GM23338 (cell line): ENCODE data around the gene IRAK1. TPM values are rescaled to one million over a fixed set of nuclear protein-coding genes. Genes with fewer than 3 reads are reported as not detected.

ENCODE experiments used
- ATAC-seq: fragments of 200-7000 bp; cut with Tn5 transposase; 3 replicates; pipeline ENCODE4 v1.9.1; 2020
- DNase-seq: peaks from one replicate; pipeline ENCODE4 v3.0.0-alpha.2; 2015; ENCODE audit warnings: low spot score
- H2AFZ ChIP-seq: fragments of 200-600 bp; sonication (generic); 2 replicates; pipeline ENCODE4 v1.8.0; 2016; ENCODE audit warnings: antibody characterized with exemption, mild to moderate bottlenecking, moderate library complexity
- H3F3A ChIP-seq: fragments of 200-600 bp; sonication (generic); replicated peaks from 2 replicates; pipeline ENCODE4 v1.8.0; 2017; ENCODE audit warnings: antibody characterized with exemption, mixed run types, low read depth
- H3K27ac ChIP-seq: fragments of 200-600 bp; sonication (generic); 2 replicates; pipeline ENCODE4 v1.6.1; 2016; ENCODE audit warnings: low read depth
- H3K27me3 ChIP-seq: fragments of 200-600 bp; sonication (generic); 2 replicates; pipeline ENCODE4 v1.8.0; 2016; ENCODE audit warnings: mild to moderate bottlenecking, mixed run types, moderate library complexity; ENCODE audit not compliant: insufficient read depth
- H3K36me3 ChIP-seq: fragments of 200-600 bp; sonication (generic); 2 replicates; pipeline ENCODE4 v1.8.0; 2016; ENCODE audit warnings: mild to moderate bottlenecking; ENCODE audit not compliant: insufficient read depth
- H3K4me1 ChIP-seq: fragments of 200-600 bp; sonication (generic); 2 replicates; pipeline ENCODE4 v1.8.0; 2016; ENCODE audit warnings: mild to moderate bottlenecking, moderate library complexity; ENCODE audit not compliant: insufficient read depth
- H3K4me2 ChIP-seq: fragments of 200-600 bp; sonication (generic); 2 replicates; pipeline ENCODE4 v1.7.1; 2017; ENCODE audit warnings: mixed run types
- H3K4me3 ChIP-seq: fragments of 200-600 bp; sonication (generic); 2 replicates; pipeline ENCODE4 v1.6.1; 2016; ENCODE audit warnings: mixed run types
- H3K79me2 ChIP-seq: fragments of 200-600 bp; sonication (generic); replicated peaks from 2 replicates; pipeline ENCODE4 v1.8.0; 2017; ENCODE audit warnings: mild to moderate bottlenecking; ENCODE audit not compliant: insufficient read depth
- H3K9me2 ChIP-seq: fragments of 200-600 bp; sonication (generic); 2 replicates; pipeline ENCODE4 v1.8.0; 2017; ENCODE audit not compliant: insufficient read depth
- H4K20me1 ChIP-seq: fragments of 200-600 bp; sonication (generic); replicated peaks from 2 replicates; pipeline ENCODE4 v1.8.0; 2017; ENCODE audit warnings: mild to moderate bottlenecking; ENCODE audit not compliant: insufficient read depth
- H3K27ac Mint-ChIP-seq: 2 replicates; pipeline ENCODE4 v1.8.0; 2020; ENCODE audit warnings: inconsistent platforms, mild to moderate bottlenecking, moderate library complexity, mixed read lengths
- H3K27me3 Mint-ChIP-seq: 3 replicates; pipeline ENCODE4 v1.8.0; 2022; ENCODE audit warnings: low read depth, mild to moderate bottlenecking, moderate library complexity, mixed read lengths, inconsistent platforms; ENCODE audit not compliant: insufficient read depth, poor library complexity
- H3K36me3 Mint-ChIP-seq: 3 replicates; pipeline ENCODE4 v1.8.0; 2021; ENCODE audit warnings: low read depth, mild to moderate bottlenecking, inconsistent platforms, moderate library complexity, mixed read lengths
- H3K4me1 Mint-ChIP-seq: 3 replicates; pipeline ENCODE4 v1.8.0; 2020; ENCODE audit warnings: mild to moderate bottlenecking, inconsistent platforms, mixed read lengths
- H3K4me3 Mint-ChIP-seq: 3 replicates; pipeline ENCODE4 v1.8.0; 2021; ENCODE audit warnings: moderate library complexity, mild to moderate bottlenecking, inconsistent platforms, mixed read lengths
- H3K9me3 Mint-ChIP-seq: 3 replicates; pipeline ENCODE4 v1.8.0; 2020; ENCODE audit warnings: moderate library complexity, mild to moderate bottlenecking, inconsistent platforms, mixed read lengths
- CREB1 ChIP-seq: fragments of 250-450 bp; sonication (Bioruptor Pico); IDR thresholded peaks from 2 replicates; pipeline ENCODE4 v1.5.0; 2020; ENCODE audit warnings: low read depth, mild to moderate bottlenecking, moderate library complexity
- EZH2 ChIP-seq: fragments of 200-600 bp; sonication (generic); IDR thresholded peaks from one replicate; pipeline ENCODE4 v1.8.0; 2017; ENCODE audit warnings: antibody characterized with exemption, mild to moderate bottlenecking, low read depth; ENCODE audit not compliant: unreplicated experiment
- JUNB ChIP-seq: IDR thresholded peaks from one replicate; pipeline ENCODE4 v1.6.1; 2016; ENCODE audit warnings: antibody characterized with exemption; ENCODE audit not compliant: unreplicated experiment
- NANOG ChIP-seq: IDR thresholded peaks from 2 replicates; pipeline ENCODE4 v1.6.1; 2016; ENCODE audit warnings: antibody characterized with exemption, borderline replicate concordance
- POLR2AphosphoS5 ChIP-seq: IDR thresholded peaks from 2 replicates; pipeline ENCODE4 v1.6.1; 2016; ENCODE audit warnings: antibody characterized with exemption, low read depth
- STAT1 ChIP-seq: IDR thresholded peaks from one replicate; pipeline ENCODE4 v1.6.1; 2016; ENCODE audit warnings: antibody characterized with exemption; ENCODE audit not compliant: unreplicated experiment
- ZNF114 ChIP-seq: fragments of 250-450 bp; sonication (Bioruptor Pico); IDR thresholded peaks from 2 replicates; pipeline ENCODE4 v1.5.0; 2020; ENCODE audit warnings: mild to moderate bottlenecking, moderate library complexity
- ZNF331 ChIP-seq: fragments of 250-450 bp; sonication (Bioruptor Pico); IDR thresholded peaks from 2 replicates; pipeline ENCODE4 v1.5.0; 2020; ENCODE audit warnings: low read depth, mild to moderate bottlenecking, moderate library complexity
- polyA plus RNA-seq: library from polyadenylated mRNA; unstranded; fragments of >200 nt; fragmentation: Nextera tagmentation; extraction: Ambion mirVana; gene quantifications from 2 replicates; pipeline ENCODE4 v1.2.1, GENCODE V29; 2016
- total RNA-seq: library from RNA; depleted of rRNA; stranded (reverse); fragments of >200 nt; shearing (Covaris generic); gene quantifications from 2 replicates; pipeline ENCODE4 v1.2.3, GENCODE V29; 2014
- TF ChIP-seq, protein P1 (sequence below): fragments of 250-450 bp; sonication (Bioruptor Pico); IDR thresholded peaks from 2 replicates; pipeline ENCODE4 v1.5.0; 2020; ENCODE audit warnings: mild to moderate bottlenecking, moderate library complexity
- TF ChIP-seq, protein P2 (sequence below): IDR thresholded peaks from 2 replicates; pipeline ENCODE4 v1.6.1; 2016; ENCODE audit warnings: antibody characterized with exemption
- TF ChIP-seq, protein P3 (sequence below): IDR thresholded peaks from one replicate; pipeline ENCODE4 v1.6.1; 2018; ENCODE audit warnings: antibody characterized with exemption; ENCODE audit not compliant: unreplicated experiment
- TF ChIP-seq, protein P4 (sequence below), 2 experiments: fragments of 200-600 bp in 1 of 2; sonication (generic) in 1 of 2; conservative IDR thresholded peaks; 2 replicates each; pipeline versions ENCODE4 v1.5.1 to v1.6.1; 2016 to 2017; ENCODE audit warnings: antibody characterized with exemption in 2 of 2, low read depth in 2 of 2, mild to moderate bottlenecking in 2 of 2, moderate library complexity in 1 of 2

Gene IRAK1
- total and polyA plus RNA-seq, 2 experiments from 2014 or later = 21.6 to 38.0 TPM

DNA sequence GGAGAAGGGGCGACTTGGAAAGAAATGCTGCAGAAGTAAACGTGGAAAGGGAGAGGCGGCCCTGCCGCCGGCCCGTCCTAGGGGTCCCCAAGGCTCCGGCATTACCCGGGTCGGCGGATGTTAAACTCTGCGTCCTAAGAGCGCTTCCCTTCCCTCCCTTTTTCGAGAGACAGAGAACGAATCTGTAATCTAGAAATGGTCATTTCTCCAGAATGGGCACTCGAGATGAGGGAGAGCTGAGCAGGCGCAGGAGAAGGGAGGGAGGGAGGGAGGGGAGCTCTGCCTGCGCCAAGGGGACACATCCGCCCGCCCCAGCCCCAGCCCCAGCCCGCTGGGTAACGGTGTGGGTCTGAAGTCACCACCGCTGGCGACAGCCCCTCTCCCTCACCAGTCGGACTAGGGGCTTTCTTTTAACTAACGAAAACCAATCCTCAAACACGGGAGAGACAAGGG lies 49.8 kb downstream of the IRAK1 start (continued):
- TF ChIP-seq, protein P1, sequence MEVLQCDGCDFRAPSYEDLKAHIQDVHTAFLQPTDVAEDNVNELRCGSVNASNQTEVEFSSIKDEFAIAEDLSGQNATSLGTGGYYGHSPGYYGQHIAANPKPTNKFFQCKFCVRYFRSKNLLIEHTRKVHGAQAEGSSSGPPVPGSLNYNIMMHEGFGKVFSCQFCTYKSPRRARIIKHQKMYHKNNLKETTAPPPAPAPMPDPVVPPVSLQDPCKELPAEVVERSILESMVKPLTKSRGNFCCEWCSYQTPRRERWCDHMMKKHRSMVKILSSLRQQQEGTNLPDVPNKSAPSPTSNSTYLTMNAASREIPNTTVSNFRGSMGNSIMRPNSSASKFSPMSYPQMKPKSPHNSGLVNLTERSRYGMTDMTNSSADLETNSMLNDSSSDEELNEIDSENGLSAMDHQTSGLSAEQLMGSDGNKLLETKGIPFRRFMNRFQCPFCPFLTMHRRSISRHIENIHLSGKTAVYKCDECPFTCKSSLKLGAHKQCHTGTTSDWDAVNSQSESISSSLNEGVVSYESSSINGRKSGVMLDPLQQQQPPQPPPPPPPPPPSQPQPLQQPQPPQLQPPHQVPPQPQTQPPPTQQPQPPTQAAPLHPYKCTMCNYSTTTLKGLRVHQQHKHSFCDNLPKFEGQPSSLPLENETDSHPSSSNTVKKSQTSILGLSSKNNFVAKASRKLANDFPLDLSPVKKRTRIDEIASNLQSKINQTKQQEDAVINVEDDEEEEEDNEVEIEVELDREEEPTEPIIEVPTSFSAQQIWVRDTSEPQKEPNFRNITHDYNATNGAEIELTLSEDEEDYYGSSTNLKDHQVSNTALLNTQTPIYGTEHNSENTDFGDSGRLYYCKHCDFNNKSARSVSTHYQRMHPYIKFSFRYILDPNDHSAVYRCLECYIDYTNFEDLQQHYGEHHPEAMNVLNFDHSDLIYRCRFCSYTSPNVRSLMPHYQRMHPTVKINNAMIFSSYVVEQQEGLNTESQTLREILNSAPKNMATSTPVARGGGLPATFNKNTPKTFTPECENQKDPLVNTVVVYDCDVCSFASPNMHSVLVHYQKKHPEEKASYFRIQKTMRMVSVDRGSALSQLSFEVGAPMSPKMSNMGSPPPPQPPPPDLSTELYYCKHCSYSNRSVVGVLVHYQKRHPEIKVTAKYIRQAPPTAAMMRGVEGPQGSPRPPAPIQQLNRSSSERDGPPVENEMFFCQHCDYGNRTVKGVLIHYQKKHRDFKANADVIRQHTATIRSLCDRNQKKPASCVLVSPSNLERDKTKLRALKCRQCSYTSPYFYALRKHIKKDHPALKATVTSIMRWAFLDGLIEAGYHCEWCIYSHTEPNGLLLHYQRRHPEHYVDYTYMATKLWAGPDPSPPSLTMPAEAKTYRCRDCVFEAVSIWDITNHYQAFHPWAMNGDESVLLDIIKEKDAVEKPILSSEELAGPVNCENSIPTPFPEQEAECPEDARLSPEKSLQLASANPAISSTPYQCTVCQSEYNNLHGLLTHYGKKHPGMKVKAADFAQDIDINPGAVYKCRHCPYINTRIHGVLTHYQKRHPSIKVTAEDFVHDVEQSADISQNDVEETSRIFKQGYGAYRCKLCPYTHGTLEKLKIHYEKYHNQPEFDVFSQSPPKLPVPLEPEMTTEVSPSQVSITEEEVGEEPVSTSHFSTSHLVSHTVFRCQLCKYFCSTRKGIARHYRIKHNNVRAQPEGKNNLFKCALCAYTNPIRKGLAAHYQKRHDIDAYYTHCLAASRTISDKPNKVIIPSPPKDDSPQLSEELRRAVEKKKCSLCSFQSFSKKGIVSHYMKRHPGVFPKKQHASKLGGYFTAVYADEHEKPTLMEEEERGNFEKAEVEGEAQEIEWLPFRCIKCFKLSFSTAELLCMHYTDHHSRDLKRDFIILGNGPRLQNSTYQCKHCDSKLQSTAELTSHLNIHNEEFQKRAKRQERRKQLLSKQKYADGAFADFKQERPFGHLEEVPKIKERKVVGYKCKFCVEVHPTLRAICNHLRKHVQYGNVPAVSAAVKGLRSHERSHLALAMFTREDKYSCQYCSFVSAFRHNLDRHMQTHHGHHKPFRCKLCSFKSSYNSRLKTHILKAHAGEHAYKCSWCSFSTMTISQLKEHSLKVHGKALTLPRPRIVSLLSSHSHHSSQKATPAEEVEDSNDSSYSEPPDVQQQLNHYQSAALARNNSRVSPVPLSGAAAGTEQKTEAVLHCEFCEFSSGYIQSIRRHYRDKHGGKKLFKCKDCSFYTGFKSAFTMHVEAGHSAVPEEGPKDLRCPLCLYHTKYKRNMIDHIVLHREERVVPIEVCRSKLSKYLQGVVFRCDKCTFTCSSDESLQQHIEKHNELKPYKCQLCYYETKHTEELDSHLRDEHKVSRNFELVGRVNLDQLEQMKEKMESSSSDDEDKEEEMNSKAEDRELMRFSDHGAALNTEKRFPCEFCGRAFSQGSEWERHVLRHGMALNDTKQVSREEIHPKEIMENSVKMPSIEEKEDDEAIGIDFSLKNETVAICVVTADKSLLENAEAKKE (CRISPR knock-in tag) = no peak
- TF ChIP-seq ZNF114 (CRISPR knock-in tag) (no peak), STAT1 (no peak)

DNA sequence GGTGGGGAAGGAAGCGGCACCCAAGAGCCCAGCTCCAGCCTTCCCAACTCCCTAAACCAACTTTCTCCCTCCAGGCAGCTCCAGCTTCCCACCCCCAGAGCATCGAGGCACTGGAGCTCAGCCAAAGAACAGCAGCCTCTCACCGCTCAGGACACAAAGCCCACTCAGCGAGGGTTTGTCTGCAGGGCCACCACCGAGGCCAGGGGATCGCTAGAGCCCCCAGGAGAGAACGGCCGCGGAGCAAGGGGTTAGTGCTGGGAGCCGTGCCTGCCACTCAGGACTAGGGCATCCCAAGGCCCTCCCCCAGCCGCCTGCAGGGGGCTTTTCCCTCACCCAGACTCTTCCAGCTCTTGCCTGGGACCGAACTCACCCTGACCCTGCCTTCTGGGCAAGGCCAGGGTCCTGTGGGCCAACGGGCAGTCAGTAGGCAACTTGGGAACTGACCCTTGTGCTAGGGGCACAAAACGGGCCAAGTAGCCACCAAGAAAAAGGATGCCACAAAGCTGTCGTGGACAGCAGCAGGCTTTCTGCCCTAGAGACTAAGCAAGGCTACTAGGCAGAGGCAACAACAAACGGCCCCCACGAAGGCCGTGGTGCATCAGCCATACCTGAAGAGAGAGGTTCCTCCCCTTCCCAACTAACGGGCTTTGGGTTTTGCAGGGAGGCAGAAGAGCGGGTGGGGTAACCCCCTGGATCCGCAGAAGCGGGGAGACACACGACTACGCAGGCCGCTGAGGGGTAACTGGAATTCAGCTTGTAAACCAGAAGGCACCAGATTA lies 50.4 kb downstream of the IRAK1 start:
- Histone ChIP-seq H3K27ac (no peak overlapping the region), H2AFZ (no peak overlapping the region), H3K27me3 (no peaks in the 10 kb centered on the region), H3K79me2 (peaks cover 62% of the 10 kb centered on the region), H3K9me2 (no peaks in the 10 kb centered on the region), H3K4me2 (peak overlapping the region; percentile 84), H3K36me3 (no peaks in the 10 kb centered on the region), H3K4me1 (peaks cover 12% of the 10 kb centered on the region), H3F3A (0 out of 2 replicates have a peak, but pooled peaks cover 4% of the 10 kb centered on the region), H4K20me1 (peaks cover 17% of the 10 kb centered on the region), H3K4me3 (peak overlapping the region; percentile 85)
- ATAC-seq (peak; percentile 7), DNase-seq (no peak)
- peak overlapping the region; percentile 100 for H3K4me3 Mint-ChIP-seq
- peaks cover 6% of the 10 kb centered on the region for H3K27me3 Mint-ChIP-seq
- H3K9me3 Mint-ChIP-seq = no peaks in the 10 kb centered on the region; the same call in 2 of the 3 replicates
- peaks cover 29% of the 10 kb centered on the region for H3K4me1 Mint-ChIP-seq
- peaks cover 20% of the 10 kb centered on the region for H3K36me3 Mint-ChIP-seq
- peak overlapping the region; percentile 86 for H3K27ac Mint-ChIP-seq
- TF ChIP-seq EZH2 (no peak), ZNF114 (CRISPR knock-in tag) (no peak), NANOG (no peak), ZNF331 (CRISPR knock-in tag) (no peak), CREB1 (CRISPR knock-in tag) (no peak), JUNB (no peak), POLR2AphosphoS5 (no peak)
- TF ChIP-seq, protein P2, sequence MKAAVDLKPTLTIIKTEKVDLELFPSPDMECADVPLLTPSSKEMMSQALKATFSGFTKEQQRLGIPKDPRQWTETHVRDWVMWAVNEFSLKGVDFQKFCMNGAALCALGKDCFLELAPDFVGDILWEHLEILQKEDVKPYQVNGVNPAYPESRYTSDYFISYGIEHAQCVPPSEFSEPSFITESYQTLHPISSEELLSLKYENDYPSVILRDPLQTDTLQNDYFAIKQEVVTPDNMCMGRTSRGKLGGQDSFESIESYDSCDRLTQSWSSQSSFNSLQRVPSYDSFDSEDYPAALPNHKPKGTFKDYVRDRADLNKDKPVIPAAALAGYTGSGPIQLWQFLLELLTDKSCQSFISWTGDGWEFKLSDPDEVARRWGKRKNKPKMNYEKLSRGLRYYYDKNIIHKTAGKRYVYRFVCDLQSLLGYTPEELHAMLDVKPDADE = no peak
- TF ChIP-seq, protein P3, sequence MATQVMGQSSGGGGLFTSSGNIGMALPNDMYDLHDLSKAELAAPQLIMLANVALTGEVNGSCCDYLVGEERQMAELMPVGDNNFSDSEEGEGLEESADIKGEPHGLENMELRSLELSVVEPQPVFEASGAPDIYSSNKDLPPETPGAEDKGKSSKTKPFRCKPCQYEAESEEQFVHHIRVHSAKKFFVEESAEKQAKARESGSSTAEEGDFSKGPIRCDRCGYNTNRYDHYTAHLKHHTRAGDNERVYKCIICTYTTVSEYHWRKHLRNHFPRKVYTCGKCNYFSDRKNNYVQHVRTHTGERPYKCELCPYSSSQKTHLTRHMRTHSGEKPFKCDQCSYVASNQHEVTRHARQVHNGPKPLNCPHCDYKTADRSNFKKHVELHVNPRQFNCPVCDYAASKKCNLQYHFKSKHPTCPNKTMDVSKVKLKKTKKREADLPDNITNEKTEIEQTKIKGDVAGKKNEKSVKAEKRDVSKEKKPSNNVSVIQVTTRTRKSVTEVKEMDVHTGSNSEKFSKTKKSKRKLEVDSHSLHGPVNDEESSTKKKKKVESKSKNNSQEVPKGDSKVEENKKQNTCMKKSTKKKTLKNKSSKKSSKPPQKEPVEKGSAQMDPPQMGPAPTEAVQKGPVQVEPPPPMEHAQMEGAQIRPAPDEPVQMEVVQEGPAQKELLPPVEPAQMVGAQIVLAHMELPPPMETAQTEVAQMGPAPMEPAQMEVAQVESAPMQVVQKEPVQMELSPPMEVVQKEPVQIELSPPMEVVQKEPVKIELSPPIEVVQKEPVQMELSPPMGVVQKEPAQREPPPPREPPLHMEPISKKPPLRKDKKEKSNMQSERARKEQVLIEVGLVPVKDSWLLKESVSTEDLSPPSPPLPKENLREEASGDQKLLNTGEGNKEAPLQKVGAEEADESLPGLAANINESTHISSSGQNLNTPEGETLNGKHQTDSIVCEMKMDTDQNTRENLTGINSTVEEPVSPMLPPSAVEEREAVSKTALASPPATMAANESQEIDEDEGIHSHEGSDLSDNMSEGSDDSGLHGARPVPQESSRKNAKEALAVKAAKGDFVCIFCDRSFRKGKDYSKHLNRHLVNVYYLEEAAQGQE = no peak
- TF ChIP-seq, protein P4, sequence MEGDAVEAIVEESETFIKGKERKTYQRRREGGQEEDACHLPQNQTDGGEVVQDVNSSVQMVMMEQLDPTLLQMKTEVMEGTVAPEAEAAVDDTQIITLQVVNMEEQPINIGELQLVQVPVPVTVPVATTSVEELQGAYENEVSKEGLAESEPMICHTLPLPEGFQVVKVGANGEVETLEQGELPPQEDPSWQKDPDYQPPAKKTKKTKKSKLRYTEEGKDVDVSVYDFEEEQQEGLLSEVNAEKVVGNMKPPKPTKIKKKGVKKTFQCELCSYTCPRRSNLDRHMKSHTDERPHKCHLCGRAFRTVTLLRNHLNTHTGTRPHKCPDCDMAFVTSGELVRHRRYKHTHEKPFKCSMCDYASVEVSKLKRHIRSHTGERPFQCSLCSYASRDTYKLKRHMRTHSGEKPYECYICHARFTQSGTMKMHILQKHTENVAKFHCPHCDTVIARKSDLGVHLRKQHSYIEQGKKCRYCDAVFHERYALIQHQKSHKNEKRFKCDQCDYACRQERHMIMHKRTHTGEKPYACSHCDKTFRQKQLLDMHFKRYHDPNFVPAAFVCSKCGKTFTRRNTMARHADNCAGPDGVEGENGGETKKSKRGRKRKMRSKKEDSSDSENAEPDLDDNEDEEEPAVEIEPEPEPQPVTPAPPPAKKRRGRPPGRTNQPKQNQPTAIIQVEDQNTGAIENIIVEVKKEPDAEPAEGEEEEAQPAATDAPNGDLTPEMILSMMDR (conservative IDR thresholded peaks at IDR 0.05; ENCODE audit: low read depth in 2 of 2) = no peak
